ENCODE data around the gene SPATA6.

DNA sequence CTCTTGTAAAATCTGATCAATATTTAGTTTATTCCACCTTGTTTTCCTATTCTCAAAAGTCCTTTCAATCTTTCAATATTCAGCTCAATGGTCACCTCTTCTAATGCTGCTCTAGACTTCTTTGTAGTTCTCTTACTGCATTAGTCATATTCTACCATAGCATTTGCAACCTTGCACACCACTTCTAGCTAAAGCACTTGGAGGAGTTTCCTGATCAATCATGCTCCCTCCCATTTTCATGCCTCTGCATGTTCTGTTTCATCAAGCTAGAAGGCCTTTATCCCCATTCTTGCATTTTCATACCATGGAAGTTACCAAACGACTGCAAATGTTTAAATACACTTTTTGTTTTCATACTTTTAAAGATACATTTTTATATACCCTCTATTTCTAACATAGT lies 177.3 kb downstream of the SPATA6 start:
- TF ChIP-seq EZH2 (IDR thresholded peaks at IDR 0.05; ENCODE audit: borderline replicate concordance, low read depth, low read length, severe bottlenecking) (no peak), POLR2AphosphoS5 (IDR thresholded peaks at IDR 0.05; ENCODE audit: insufficient read depth, low read depth, low read length) (no peak)
